KMS-11 (cell line): ENCODE measurements around the gene TPSB2.

Source experiments
- H2AFZ ChIP-seq: fragments of 200-600 bp; sonication (generic); 2 replicates; pipeline ENCODE4 v1.6.1; 2016; ENCODE audit warnings: antibody characterized with exemption, mixed run types, low read depth
- H3K27ac ChIP-seq: fragments of 200-600 bp; sonication (generic); 2 replicates; pipeline ENCODE4 v1.6.1; 2016; ENCODE audit warnings: mild to moderate bottlenecking, mixed run types
- H3K27me3 ChIP-seq: fragments of 200-600 bp; sonication (generic); 2 replicates; pipeline ENCODE4 v1.6.1; 2017; ENCODE audit warnings: mild to moderate bottlenecking, low read depth, mixed run types, moderate library complexity; ENCODE audit not compliant: insufficient read depth
- H3K36me3 ChIP-seq: fragments of 200-600 bp; sonication (generic); 2 replicates; pipeline ENCODE4 v1.6.1; 2017; ENCODE audit warnings: mild to moderate bottlenecking, mixed run types; ENCODE audit not compliant: insufficient read depth
- H3K4me1 ChIP-seq: fragments of 200-600 bp; sonication (generic); 2 replicates; pipeline ENCODE4 v1.6.1; 2016; ENCODE audit warnings: mild to moderate bottlenecking, low read depth, mixed run types; ENCODE audit not compliant: poor library complexity, severe bottlenecking
- H3K4me2 ChIP-seq: fragments of 200-600 bp; sonication (generic); 2 replicates; pipeline ENCODE4 v1.7.0; 2016; ENCODE audit warnings: mild to moderate bottlenecking, mixed run types
- H3K4me3 ChIP-seq: fragments of 200-600 bp; sonication (generic); IDR thresholded peaks from 2 replicates; pipeline ENCODE4 v1.6.1; 2017; ENCODE audit warnings: low read depth, low read length, mixed read lengths; ENCODE audit not compliant: insufficient read depth
- H3K79me2 ChIP-seq: fragments of 200-600 bp; sonication (generic); 2 replicates; pipeline ENCODE4 v1.6.1; 2016; ENCODE audit warnings: low read depth, mixed run types; ENCODE audit not compliant: insufficient read depth
- H3K9ac ChIP-seq: fragments of 200-600 bp; sonication (generic); 2 replicates; pipeline ENCODE4 v1.6.1; 2016; ENCODE audit warnings: mild to moderate bottlenecking, mixed run types
- H4K20me1 ChIP-seq: fragments of 200-600 bp; sonication (generic); 2 replicates; pipeline ENCODE4 v1.6.1; 2016; ENCODE audit warnings: mild to moderate bottlenecking, mixed run types; ENCODE audit not compliant: insufficient read depth
- TF ChIP-seq, protein P1 (sequence below): fragments of 200-600 bp; sonication (generic); conservative IDR thresholded peaks from 2 replicates; pipeline ENCODE4 v1.6.1; 2017; ENCODE audit warnings: low read depth, mild to moderate bottlenecking, antibody characterized with exemption, low read length, moderate library complexity, mixed read lengths

The TPSB2 gene

DNA sequence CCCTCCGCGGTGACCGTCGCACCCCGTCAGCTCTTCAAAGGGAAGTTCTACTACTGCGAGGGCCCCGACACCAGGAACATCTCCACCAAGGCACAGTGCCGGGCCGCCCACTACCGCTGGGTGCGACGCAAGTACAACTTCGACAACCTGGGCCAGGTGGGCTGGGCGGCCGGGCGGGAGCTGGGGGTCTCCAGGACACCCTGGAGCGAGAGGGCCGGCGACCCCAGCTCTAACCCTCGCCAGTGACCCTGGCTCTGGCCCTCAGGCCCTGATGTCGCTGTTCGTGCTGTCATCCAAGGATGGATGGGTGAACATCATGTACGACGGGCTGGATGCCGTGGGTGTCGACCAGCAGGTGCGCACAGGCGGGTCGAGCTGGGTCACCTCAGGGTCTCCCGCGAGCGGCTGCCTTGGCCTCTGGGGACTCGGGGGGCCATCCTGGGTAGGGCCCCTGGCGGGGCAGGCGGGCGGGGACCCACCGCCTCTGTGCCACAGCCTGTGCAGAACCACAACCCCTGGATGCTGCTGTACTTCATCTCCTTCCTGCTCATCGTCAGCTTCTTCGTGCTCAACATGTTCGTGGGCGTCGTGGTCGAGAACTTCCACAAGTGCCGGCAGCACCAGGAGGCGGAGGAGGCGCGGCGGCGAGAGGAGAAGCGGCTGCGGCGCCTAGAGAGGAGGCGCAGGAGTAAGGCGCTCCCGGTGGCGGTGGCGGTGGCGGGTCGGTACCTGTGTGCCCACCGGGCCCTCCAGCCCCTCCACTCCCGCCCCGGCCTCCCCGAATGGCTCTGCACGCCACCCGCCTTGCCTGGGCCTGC lies 18.3 kb downstream of the TPSB2 start:
- no peak overlapping the region for H3K27ac ChIP-seq
- H4K20me1 ChIP-seq = no peaks in the 10 kb centered on the region
- no peak overlapping the region for H2AFZ ChIP-seq
- H3K9ac ChIP-seq = no peak overlapping the region
- no peaks in the 10 kb centered on the region for H3K36me3 ChIP-seq
- H3K4me1 ChIP-seq = no peaks in the 10 kb centered on the region
- no peak overlapping the region for H3K4me2 ChIP-seq
- no peaks in the 10 kb centered on the region for H3K79me2 ChIP-seq
- TF ChIP-seq, protein P1, sequence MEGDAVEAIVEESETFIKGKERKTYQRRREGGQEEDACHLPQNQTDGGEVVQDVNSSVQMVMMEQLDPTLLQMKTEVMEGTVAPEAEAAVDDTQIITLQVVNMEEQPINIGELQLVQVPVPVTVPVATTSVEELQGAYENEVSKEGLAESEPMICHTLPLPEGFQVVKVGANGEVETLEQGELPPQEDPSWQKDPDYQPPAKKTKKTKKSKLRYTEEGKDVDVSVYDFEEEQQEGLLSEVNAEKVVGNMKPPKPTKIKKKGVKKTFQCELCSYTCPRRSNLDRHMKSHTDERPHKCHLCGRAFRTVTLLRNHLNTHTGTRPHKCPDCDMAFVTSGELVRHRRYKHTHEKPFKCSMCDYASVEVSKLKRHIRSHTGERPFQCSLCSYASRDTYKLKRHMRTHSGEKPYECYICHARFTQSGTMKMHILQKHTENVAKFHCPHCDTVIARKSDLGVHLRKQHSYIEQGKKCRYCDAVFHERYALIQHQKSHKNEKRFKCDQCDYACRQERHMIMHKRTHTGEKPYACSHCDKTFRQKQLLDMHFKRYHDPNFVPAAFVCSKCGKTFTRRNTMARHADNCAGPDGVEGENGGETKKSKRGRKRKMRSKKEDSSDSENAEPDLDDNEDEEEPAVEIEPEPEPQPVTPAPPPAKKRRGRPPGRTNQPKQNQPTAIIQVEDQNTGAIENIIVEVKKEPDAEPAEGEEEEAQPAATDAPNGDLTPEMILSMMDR = no peak
- peaks cover 94% of the 10 kb centered on the region for H3K27me3 ChIP-seq
- no peak overlapping the region for H3K4me3 ChIP-seq

DNA sequence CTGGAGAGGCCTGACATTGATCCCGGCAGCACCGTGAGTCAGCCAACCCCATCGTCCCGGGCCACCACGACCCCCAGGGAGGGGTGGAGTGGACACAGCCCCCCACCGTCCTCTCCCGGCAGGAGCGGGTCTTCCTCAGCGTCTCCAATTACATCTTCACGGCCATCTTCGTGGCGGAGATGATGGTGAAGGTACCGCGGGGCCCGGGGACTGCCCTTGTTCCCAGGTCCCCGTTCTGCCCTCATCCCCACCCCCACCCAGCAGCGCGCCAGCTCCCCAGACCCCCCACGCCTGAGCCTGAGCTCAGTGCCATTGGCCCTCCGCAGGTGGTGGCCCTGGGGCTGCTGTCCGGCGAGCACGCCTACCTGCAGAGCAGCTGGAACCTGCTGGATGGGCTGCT lies 19.5 kb downstream of the TPSB2 start:
- Histone ChIP-seq H2AFZ (no peak overlapping the region), H4K20me1 (no peaks in the 10 kb centered on the region), H3K4me1 (no peaks in the 10 kb centered on the region), H3K79me2 (no peaks in the 10 kb centered on the region), H3K36me3 (no peaks in the 10 kb centered on the region), H3K9ac (no peak overlapping the region), H3K27me3 (peaks cover 94% of the 10 kb centered on the region), H3K4me2 (no peak overlapping the region), H3K4me3 (no peak overlapping the region), H3K27ac (no peak overlapping the region)
- TF ChIP-seq, protein P1 = no peak

DNA sequence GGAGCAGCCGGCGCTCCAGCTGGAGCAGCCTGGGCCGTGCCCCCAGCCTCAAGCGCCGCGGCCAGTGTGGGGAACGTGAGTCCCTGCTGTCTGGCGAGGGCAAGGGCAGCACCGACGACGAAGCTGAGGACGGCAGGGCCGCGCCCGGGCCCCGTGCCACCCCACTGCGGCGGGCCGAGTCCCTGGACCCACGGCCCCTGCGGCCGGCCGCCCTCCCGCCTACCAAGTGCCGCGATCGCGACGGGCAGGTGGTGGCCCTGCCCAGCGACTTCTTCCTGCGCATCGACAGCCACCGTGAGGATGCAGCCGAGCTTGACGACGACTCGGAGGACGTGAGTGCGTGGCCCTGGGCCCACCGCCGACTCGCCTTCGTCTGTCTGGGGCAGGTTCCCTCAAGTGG lies 20.9 kb downstream of the TPSB2 start:
- Histone ChIP-seq H3K36me3 (no peaks in the 10 kb centered on the region), H3K9ac (no peak overlapping the region)

DNA sequence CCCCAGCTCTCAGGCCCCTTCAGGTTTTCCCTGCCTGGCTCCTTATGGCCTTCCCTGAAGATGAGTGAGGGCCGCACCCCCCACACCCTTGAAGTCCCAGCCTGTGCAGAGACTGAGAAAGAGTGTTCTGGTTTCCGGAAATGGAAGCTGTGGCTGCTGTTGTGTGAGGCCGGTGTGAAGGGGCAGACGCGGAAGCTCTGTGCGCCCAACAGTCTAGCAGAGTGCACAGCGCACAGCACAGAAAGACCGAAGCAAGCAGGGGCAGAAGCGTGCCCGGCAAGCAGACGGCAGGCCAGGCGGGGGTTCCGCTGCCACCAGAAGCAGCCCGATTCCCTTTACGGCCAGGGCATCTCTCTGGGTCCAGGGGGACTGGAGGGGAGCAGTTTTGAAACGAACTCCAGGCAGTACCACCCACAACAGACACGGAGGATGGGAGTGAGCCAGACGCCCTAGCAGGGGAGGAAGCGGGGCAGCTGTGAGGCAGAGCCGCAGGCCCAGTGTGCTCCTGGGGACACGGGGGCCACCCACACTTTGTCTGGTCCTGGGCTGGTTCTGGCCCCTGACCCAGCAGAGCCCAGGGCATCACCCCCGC lies 21.6 kb downstream of the TPSB2 start:
- Histone ChIP-seq H3K4me1 (no peaks in the 10 kb centered on the region), H2AFZ (no peak overlapping the region), H3K27ac (no peak overlapping the region), H3K4me3 (no peak overlapping the region), H3K4me2 (no peak overlapping the region), H3K9ac (no peak overlapping the region), H3K27me3 (peaks cover 91% of the 10 kb centered on the region), H4K20me1 (no peaks in the 10 kb centered on the region), H3K36me3 (no peaks in the 10 kb centered on the region), H3K79me2 (no peaks in the 10 kb centered on the region)
- TF ChIP-seq, protein P1 = no peak

More for the DNA sequence above, 20.9 kb downstream of the TPSB2 start:
- TF ChIP-seq, protein P1 = no peak
- Histone ChIP-seq H3K27ac (no peak overlapping the region), H2AFZ (no peak overlapping the region), H3K4me3 (no peak overlapping the region), H4K20me1 (no peaks in the 10 kb centered on the region), H3K27me3 (peaks cover 91% of the 10 kb centered on the region), H3K79me2 (no peaks in the 10 kb centered on the region), H3K4me2 (no peak overlapping the region), H3K4me1 (no peaks in the 10 kb centered on the region)
